ENCODE data around the gene DSN1.

DSN1 gene

GRCh38 chr20:36812594-36813463, 39.3 kb upstream of the DSN1 start:
- in situ Hi-C loops (cut with HindIII; ENCODE audit: low pct_ligation_motif_present, low sequenced_read_pairs): no loop called here
- Histone ChIP-seq H3K4me3 (ENCODE audit: low read depth, low read length) (no peak overlapping the region), H3K27ac (no peak overlapping the region), H3K36me3 (replicated peaks) (peaks cover 38% of the 10 kb centered on the region), H3K27me3 (replicated peaks) (no peaks in the 10 kb centered on the region)
- no peak for TF ChIP-seq CTCF (IDR thresholded peaks at IDR 0.05; ENCODE audit: low read depth, low read length, missing control alignments)
- no peak for DNase-seq

GRCh38 chr20:36808317-36809257, 35.0 kb upstream of the DSN1 start:
- peak; percentile 94 for TF ChIP-seq CTCF (IDR thresholded peaks at IDR 0.05; ENCODE audit: low read depth, low read length, missing control alignments)
- in situ Hi-C loops (cut with HindIII; ENCODE audit: low pct_ligation_motif_present, low sequenced_read_pairs): no loop called here
- H3K27ac ChIP-seq: peak overlapping the region; percentile 70
- no peaks in the 10 kb centered on the region for H3K27me3 ChIP-seq (replicated peaks)
- peak; percentile 84 for DNase-seq
- no peak overlapping the region for H3K4me3 ChIP-seq (ENCODE audit: low read depth, low read length)
- H3K36me3 ChIP-seq (replicated peaks): peaks cover 39% of the 10 kb centered on the region

- Histone ChIP-seq H3K27ac (no peak overlapping the region), H3K27me3 (replicated peaks) (no peaks in the 10 kb centered on the region), H3K4me3 (ENCODE audit: low read depth, low read length) (no peak overlapping the region), H3K36me3 (replicated peaks) (peaks cover 45% of the 10 kb centered on the region)
- TF ChIP-seq CTCF (IDR thresholded peaks at IDR 0.05; ENCODE audit: low read depth, low read length, missing control alignments): no peak
- DNase-seq: no peak
- in situ Hi-C loops (cut with HindIII; ENCODE audit: low pct_ligation_motif_present, low sequenced_read_pairs): no loop called here
Observed at GRCh38 chr20:36806049-36806448, 32.5 kb upstream of the DSN1 start.

- in situ Hi-C loops (cut with HindIII; ENCODE audit: low pct_ligation_motif_present, low sequenced_read_pairs): no loop called here
- Histone ChIP-seq H3K27me3 (replicated peaks) (no peaks in the 10 kb centered on the region), H3K36me3 (replicated peaks) (peaks cover 46% of the 10 kb centered on the region), H3K27ac (no peak overlapping the region), H3K4me3 (ENCODE audit: low read depth, low read length) (no peak overlapping the region)
- no peak for DNase-seq
- TF ChIP-seq CTCF (IDR thresholded peaks at IDR 0.05; ENCODE audit: low read depth, low read length, missing control alignments): no peak
Observed at GRCh38 chr20:36805396-36805795, 31.8 kb upstream of the DSN1 start.

- no peak for DNase-seq
- TF ChIP-seq CTCF (IDR thresholded peaks at IDR 0.05; ENCODE audit: low read depth, low read length, missing control alignments): no peak
- Histone ChIP-seq H3K27ac (no peak overlapping the region), H3K4me3 (ENCODE audit: low read depth, low read length) (no peak overlapping the region), H3K36me3 (replicated peaks) (peaks cover 51% of the 10 kb centered on the region), H3K27me3 (replicated peaks) (no peaks in the 10 kb centered on the region)
- in situ Hi-C loops (cut with HindIII; ENCODE audit: low pct_ligation_motif_present, low sequenced_read_pairs): no loop called here
Observed at GRCh38 chr20:36804425-36804824, 30.9 kb upstream of the DSN1 start.
